HG03439 (cell line): Measurements from ENCODE around the gene RHOC.

ENCODE experiments used
- ATAC-seq: cut with Tn5 transposase; IDR thresholded peaks from one replicate; pipeline ENCODE4 v1.9.1; 2021; ENCODE audit warnings: mild to moderate bottlenecking, moderate library complexity; ENCODE audit not compliant: unreplicated experiment

Gene RHOC

DNA sequence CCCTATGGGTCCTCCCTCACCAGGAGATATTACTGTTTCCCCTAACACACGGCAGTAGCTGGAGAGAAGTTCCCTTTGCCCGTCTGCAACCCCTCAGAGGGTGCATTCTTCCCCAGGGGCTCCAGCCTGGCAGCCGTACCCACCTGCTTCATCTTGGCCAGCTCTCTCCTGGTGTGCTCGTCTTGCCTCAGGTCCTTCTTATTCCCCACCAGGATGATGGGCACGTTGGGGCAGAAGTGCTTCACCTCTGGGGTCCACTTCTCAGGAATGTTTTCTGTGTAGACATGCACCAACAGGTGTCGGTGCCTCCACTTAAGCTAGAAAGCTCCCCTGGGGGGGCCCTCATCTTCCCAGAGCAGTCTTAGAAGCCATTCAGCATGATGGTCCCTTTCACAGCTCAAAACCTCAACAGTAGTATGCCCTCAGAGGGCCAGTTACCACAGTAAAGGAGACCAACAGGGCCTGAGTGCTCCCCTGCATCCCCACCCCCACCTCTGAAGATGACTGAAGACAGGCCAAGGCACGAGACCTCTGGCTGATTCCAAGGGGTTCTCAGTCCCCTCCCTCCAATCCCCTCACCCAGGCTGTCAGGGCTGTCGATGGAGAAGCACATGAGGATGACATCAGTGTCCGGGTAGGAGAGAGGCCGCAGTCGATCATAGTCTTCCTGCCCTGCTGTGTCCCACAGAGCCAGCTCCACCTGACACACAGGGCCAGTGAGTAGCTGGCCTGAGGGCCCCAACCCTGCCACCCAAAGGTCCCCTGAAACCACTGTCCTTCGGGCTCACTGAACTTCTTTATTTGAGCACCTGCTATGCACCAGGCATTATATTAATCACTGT is 4.3 kb downstream of the RHOC start:
- no peak for ATAC-seq

DNA sequence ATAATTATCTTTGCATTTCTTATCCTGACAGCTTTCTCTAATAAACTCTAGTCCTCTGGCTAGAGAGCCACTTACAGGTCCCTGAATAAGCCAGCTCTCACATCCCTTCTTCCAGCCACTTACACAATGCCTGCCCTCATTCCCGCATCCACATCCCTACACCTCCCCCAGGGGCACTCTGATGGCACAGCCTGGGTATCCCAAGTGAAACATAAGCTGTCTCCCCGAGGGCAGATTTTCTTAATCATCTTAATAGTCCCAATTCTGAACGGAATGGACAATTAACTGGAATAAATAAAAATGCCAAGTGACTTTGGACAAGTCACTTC is 4.9 kb downstream of the RHOC start:
- ATAC-seq, result no peak

DNA sequence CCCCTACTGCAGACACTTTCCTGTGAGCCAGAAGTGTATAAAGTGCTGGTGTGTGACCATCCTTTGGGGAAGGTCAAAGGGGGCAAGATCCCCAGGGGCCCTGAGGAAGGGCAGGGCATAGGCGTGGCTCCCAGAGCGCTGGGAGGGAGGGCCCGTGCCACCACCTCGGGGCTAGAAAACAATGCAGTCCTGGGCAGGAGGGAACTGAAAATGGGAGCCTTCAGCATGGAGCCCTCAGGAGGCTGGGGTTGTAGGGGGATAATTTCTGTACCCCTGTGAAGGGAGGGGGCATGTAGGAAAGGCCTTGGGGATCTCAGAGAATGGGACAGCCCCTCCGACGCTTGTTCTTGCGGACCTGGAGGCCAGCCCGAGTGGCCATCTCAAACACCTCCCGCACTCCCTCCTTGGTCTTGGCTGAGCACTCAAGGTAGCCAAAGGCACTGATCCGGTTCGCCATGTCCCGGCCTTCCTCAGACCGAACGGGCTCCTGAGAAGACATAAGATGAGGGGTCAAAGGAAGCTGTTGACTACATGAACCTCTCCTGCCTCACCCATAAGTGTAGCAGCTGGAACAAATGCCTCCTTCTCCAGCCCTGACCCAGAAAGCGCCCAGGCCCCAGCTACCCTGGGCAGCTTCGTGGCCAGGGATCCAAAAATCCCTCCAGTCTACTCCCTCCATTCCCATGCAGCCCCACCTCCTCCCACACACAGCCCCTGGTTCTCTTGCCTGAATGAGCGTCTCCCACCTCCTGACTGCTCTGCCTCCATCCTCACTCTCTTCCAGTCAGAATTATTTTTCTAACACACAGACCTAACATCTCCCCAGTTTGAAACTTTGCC is 5.5 kb downstream of the RHOC start:
- ATAC-seq, result no peak

DNA sequence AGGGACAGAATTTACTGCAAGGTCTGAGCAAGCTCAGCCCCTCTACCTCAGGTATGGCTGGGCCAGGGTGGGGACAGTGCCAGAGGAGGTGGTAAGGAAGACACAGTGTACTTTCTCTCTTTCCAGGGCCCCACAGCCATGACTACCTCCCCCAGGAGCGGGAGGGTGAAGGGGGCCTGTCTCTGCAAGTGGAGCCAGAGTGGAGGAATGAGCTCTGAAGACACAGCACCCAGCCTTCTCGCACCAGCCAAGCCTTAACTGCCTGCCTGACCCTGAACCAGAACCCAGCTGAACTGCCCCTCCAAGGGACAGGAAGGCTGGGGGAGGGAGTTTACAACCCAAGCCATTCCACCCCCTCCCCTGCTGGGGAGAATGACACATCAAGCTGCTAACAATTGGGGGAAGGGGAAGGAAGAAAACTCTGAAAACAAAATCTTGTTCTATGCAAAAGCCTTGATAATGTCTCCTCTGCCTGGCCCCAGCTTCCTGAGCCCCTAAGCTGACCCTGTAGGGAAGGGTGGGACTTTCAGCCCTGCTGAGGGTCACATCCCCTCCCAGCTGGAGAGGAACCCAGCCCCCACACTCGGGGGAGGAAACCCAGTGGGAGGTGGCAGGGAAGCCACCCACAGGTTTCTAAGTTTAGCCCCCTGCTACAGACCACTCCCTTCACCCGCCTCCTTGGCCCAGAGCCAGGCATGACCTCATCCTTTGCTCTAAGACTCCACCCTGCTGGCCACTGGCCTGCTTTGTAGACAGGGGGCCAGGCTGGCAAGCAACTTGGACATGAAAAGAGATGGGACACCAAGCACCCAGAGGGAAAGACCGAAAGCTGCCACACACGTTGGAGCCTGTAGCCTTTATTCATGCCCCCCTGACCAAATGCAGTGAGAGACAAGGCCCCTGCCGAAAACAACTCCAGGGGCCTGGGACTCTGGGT is 6.4 kb downstream of the RHOC start:
- no peak for ATAC-seq

DNA sequence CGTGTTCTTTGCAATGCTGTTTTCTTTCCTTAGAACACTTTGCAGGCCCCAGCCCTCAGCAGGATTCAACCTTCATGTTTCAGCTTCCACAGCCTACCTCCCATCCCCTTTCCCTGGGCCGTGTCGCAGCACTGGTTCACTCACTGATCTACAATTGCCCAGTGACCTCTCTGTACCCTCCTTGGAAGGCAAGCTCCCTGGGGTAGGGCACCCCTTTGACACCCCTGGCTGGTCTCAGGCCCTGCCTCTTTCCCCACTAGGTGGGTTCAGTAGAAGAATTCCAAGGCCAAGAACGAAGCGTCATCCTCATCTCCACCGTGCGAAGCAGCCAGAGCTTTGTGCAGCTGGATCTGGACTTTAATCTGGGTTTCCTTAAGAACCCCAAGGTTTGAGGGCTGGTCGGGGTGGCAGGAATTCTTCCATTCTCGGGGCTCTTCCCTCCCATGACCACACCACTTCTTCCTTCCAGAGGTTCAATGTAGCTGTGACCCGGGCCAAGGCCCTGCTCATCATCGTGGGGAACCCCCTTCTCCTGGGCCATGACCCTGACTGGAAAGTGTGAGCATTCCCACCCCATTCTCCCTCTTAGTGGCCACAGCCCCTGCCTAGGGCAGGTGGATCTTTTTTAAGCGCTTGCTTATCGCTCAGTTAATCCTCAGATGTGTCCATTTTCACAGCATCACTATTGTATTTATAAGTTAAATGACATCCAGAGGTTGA is 7.3 kb downstream of the RHOC start:
- ATAC-seq, result no peak

DNA sequence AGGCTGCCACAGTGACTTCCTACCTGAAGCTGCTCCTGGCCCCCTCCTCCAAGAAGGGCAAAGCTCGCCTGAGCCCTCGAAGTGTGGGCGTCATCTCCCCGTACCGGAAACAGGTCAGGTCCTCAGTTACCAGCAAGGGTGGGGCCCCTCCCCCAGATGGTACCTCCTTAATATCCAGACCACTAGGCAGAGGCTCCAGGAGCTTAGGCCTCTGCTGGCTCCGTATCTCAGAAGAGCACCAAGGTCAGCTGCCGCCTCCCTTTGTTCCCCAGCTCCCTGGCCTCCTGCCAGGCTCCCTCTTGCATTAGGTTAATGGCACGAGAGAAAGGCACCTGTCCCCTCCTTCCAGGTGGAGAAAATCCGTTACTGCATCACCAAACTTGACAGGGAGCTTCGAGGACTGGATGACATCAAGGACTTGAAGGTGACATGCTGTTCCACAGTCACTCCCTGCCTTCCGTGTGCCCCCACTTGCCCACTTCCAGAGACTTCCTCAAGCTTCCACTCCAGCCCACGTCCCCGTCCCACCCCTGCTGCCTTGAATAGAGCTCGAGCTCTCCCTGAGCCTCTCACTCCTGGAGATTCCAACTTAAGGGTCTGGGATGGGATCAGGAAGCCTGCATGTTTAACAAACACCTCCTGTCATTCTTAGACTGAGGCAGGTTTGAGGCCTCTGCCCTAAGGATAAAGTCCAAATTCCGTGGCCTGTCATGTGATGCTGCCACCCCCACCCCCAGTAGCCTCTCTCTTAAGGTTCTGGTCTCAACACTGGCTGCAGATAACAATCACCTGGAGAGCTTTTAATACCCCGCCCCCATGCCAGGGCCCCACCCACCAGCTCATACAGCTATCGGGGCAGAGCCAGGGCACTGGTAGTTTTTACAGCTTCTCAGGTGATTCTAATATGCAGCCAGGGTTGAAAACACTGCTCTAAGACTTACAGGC is 8.3 kb downstream of the RHOC start:
- ATAC-seq, result no peak

DNA sequence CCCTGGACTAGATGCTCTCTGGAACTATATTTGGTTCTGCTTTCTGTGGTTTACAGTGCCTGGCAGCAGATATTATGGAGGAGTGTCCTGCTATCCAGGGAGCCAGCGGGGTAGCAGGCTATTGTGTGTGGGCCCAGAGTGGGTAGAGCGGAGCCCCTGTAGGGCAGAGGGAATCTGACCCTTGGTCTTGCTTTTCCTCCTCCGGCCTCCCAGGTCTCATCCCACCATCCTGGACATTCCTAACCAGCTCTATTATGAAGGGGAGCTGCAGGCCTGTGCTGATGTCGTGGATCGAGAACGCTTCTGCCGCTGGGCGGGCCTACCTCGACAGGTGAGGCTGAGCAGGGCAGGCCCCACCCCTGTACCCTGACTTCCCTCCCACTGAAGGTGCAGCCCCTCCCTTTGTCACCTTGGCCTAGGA is 9.1 kb downstream of the RHOC start:
- no peak for ATAC-seq

DNA sequence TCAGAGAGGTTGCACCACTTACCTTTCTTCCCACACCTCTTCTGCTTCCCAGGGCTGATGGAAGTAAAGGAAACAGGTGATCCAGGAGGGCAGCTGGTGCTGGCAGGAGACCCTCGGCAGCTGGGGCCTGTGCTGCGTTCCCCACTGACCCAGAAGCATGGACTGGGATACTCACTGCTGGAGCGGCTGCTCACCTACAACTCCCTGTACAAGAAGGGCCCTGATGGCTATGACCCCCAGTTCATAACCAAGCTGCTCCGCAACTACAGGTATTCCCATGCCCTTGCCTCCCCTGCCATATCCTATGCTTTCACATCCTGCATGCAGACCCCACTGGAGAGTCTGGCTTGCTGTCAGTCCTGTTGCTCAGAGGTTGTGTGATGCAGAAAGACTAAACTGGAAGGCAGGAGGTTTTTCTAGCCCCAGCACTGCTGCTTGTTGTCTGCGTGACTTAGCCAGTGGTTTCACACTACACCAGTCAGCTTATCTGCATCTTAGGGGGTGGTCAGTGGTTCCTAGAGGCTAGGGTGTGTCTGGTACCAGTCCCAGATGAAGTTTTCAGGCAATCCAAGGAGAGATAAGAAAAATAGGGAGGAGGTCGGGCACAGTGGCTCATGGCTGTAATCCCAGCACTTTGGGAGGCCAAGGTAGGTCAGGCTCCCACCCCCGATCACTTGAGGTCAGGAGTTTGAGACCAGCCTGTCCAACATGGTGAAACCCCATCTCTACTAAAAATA is 10.2 kb downstream of the RHOC start:
- ATAC-seq, result no peak

DNA sequence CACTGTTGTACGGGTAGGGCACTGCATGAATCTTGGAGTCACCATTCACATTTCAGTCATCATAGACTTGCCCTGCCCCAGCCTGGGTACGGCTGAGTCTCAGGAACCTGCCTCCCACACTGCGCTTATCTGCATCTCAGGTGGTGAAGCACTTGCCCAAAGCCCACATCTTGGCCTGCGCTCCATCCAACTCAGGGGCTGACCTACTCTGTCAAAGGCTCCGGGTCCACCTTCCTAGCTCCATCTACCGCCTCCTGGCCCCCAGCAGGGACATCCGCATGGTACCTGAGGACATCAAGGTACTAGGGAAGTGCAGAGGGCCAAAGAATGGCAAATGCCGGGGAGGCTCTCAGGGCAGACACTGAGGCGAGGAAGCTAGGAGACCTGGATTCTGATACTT is 11.7 kb downstream of the RHOC start:
- ATAC-seq, result no peak

DNA sequence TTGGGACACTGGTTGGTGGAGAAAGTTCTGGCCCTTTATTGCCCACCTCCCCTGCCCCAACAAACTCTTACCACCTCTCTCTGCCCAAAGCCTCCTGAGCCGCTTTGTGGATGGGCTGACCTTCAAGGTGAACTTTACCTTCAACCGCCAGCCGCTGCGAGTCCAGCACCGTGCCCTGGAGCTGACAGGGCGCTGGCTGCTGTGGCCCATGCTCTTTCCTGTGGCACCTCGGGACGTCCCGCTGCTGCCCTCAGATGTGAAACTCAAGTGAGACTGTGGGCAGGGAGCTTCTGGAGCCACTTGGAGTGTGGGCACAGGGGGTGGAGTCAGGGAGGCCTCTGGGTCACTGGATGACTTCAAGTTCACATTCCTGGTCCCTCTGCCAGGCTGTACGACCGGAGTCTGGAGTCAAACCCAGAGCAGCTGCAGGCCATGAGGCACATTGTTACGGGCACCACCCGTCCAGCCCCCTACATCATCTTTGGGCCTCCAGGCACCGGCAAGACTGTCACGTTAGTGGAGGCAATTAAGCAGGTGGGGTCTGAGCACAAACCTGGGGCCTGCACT is 12.5 kb downstream of the RHOC start:
- ATAC-seq, result no peak

DNA sequence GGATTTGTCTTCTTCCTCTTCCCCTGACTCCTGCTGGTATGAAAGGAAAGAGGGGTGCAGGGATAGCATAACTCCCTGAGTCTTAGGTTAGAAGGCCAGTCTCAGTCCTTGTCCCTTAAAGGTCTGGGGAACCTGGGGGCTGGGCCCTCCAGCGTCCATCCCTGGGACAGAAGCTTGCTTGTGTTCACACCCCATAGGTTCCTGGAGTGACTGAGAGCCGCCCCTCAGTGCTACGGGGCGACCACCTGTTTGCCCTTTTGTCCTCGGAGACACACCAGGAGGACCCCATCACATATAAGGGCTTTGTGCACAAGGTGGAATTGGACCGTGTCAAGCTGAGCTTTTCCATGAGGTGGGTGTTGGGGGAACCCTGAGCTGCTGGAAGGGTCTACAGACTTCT is 13.1 kb downstream of the RHOC start:
- no peak for ATAC-seq

DNA sequence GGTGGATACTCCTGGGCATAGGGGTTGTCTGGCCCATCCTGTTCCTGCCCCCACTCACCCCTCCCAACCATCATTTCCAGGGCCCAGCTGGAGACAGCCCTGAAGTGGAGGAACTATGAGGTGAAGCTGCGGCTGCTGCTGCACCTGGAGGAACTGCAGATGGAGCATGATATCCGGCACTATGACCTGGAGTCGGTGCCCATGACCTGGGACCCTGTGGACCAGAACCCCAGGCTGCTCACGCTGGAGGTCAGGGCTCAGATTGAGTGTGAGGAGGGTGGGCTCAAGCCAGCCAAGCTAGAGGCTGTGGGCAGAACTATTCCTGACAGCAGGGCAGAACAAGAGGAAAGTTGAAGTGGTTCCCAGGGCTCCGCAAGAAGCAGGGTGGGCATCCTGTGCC is 14.2 kb downstream of the RHOC start:
- no peak for ATAC-seq

DNA sequence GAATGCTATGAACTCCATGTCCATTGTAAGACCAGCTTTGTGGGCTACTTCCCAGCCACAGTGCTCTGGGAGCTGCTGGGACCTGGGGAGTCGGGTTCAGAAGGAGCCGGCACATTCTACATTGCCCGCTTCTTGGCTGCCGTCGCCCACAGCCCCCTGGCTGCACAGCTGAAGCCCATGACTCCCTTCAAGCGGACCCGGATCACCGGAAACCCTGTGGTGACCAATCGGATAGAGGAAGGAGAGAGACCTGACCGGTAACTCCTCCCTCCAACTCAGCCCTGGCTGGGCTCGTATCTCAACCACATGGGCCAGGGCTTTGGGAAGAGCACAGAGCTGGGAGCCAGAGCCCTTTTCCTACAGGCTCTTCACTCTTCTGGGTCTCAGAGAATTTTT is 17.1 kb downstream of the RHOC start:
- ATAC-seq, result no peak

DNA sequence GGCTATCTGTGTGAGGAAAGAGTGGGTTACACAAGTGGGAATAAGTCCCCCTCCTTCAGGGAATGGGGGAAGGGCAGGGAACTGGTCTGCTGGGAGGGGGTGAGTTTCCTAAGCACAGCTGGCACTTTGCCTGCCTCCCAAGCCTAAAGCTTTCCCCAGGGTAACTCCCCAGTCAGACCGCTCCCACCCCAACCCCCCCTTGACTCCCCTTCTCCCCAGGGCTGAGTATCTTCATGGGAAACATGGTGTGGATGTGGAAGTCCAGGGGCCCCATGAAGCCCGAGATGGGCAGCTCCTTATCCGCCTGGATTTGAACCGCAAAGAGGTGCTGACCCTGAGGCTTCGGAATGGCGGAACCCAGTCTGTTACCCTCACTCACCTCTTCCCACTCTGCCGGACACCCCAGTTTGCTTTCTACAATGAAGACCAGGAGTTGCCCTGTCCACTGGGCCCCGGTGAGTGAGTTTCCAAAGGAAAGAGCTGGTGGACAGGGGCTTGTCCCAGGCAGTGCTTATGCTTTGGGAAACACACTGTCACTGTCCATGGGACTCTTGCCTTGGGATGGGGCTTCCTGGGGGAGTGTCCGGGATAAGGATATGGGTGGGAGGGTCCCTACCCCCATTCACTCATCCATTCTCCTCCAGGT is 17.6 kb downstream of the RHOC start:
- no peak for ATAC-seq

DNA sequence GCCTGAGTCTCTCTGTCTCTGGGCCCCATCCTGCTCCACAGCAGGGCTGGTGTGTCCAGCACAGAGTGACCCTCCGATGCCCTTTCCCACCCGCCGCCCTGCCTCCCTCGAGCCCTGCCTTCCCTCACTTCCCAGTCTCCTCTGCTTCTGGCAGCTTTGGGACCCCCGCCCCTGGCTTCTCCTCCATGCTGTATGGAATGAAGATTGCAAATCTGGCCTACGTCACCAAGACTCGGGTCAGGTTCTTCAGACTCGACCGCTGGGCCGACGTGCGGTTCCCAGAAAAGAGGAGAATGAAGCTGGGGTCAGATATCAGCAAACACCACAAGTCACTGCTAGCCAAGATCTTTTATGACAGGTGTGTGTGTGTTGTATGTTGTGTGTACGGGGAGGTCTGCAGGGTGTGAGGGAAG is 18.1 kb downstream of the RHOC start:
- no peak for ATAC-seq

DNA sequence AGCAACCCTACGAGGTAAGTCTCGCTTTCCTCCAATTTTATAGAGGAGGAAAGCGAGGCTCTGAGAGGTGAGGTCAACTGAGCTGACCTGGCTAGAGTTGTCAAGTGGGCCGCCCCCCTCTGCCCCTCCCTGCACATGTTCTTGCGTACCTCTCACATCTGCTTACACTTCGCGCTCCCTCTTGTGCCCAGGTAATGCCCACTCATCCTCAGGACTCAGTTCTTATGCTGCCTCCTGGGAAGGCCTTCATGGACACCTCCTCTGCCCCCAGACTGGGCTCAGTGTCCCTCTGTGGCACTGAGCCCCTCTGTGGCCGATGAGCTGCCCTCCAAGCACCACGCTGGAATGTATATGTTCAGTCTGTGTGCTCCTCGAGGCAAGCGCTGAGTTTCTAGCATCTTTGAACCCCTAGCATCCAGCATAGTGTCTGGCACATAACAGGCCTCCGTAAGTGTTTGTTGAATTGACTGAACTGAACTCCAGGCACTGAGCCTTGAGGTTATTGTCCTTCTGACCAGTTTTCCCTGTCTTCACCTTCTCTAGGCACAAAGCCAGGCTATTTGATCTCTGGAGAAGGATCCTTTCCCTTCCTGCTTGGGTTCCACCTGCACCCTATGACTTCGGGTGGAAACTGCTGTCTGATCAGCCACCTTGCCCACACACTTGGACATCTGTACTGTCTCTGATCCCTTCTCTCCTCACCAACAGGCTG is 19.0 kb downstream of the RHOC start:
- no peak for ATAC-seq

DNA sequence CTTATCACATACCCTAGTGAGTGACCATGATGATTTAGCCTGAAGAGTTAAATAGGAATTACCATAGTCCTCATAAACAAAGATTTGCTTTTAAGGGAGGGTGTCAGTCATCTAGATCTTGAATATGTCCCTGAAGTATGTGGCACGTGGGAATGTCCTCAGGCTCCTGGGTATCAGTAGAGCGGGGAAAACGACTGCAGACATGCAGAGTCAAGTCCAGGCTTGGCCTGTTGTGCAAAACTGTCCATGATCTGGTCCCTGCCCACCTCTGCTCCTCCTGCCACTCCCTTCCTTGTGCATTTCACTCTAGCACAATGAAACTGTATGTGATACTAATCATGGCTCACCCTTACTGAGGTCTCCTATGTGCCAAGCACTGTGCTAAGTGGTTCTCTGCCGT is 19.6 kb downstream of the RHOC start:
- no peak for ATAC-seq
